Endodermal cell (in vitro differentiated cells): ENCODE measurements around the gene NAV2. TPM values are rescaled to one million over a fixed set of nuclear protein-coding genes. Genes with fewer than 3 reads are reported as not detected.

ENCODE experiments used
- DNase-seq: peaks from one replicate; pipeline ENCODE4 v3.0.0-alpha.2; 2017
- H3K27ac ChIP-seq: 2 replicates; pipeline ENCODE4 v1.5.1; 2013; ENCODE audit warnings: mild to moderate bottlenecking, low read depth, low read length, moderate library complexity
- H3K27me3 ChIP-seq: 2 replicates; pipeline ENCODE4 v1.6.1; 2013; ENCODE audit warnings: mild to moderate bottlenecking, low read length, moderate library complexity; ENCODE audit not compliant: insufficient read depth, control insufficient read depth, poor library complexity, severe bottlenecking
- H3K36me3 ChIP-seq: 2 replicates; pipeline ENCODE4 v1.7.0; 2013; ENCODE audit warnings: mild to moderate bottlenecking, low read length, moderate library complexity; ENCODE audit not compliant: control insufficient read depth, insufficient read depth
- H3K4me1 ChIP-seq: one replicate; pipeline ENCODE4 v1.7.0; 2013; ENCODE audit warnings: low read length; ENCODE audit not compliant: control insufficient read depth, insufficient read depth
- H3K4me3 ChIP-seq: 2 replicates; pipeline ENCODE4 v1.5.1; 2013; ENCODE audit warnings: mild to moderate bottlenecking, low read length, moderate library complexity
- H3K9ac ChIP-seq: 2 replicates; pipeline ENCODE4 v1.6.1; 2013; ENCODE audit warnings: mild to moderate bottlenecking, low read length, moderate library complexity; ENCODE audit not compliant: poor library complexity, severe bottlenecking; ENCODE audit errors: extremely low read depth
- H3K9me3 ChIP-seq: 2 replicates; pipeline ENCODE4 v1.6.1; 2013; ENCODE audit warnings: mild to moderate bottlenecking, low read length, moderate library complexity; ENCODE audit not compliant: control insufficient read depth
- H3K27ac Mint-ChIP-seq: 2 replicates; pipeline ENCODE4 v1.8.0; 2020; ENCODE audit warnings: mixed read lengths
- H3K27me3 Mint-ChIP-seq: 2 replicates; pipeline ENCODE4 v1.8.0; 2021; ENCODE audit warnings: mild to moderate bottlenecking, mixed read lengths; ENCODE audit not compliant: insufficient read depth
- H3K36me3 Mint-ChIP-seq: 2 replicates; pipeline ENCODE4 v1.8.0; 2020; ENCODE audit warnings: low read depth, mixed read lengths
- H3K4me1 Mint-ChIP-seq: 2 replicates; pipeline ENCODE4 v1.8.0; 2020; ENCODE audit warnings: mixed read lengths
- H3K4me3 Mint-ChIP-seq: 2 replicates; pipeline ENCODE4 v1.8.0; 2020; ENCODE audit warnings: mild to moderate bottlenecking, moderate library complexity, mixed read lengths
- H3K9me3 Mint-ChIP-seq: 2 replicates; pipeline ENCODE4 v1.8.0; 2020; ENCODE audit warnings: mild to moderate bottlenecking, mixed read lengths
- WGBS, 2 experiments: methylation state at CpG; one replicate each; pipeline versions ENCODE4 v1.1.5 to v1.1.7; 2013; ENCODE audit warnings: missing lambda C conversion rate in 2 of 2, mixed read lengths in 1 of 2; ENCODE audit not compliant: insufficient coverage in 1 of 2, insufficient read length in 1 of 2; 5-methylcytosine and 5-hydroxymethylcytosine counted together
- total RNA-seq, 2 donors: library from RNA; stranded (reverse); fragmentation: NEBNext Ultra II Directional in 1 of 2; extraction: Animal tissue kit (Norgen Biotek cat#: 25700) in 1 of 2; gene quantifications; 2 replicates in 1 of 2; 3 replicates in 1 of 2; pipeline ENCODE4 v1.2.1, GENCODE V29; 2021
- TF ChIP-seq, protein P1 (sequence below): fragments of 200-600 bp; sonication (generic); conservative IDR thresholded peaks from 2 replicates; pipeline ENCODE4 v1.5.0; 2021; ENCODE audit warnings: antibody characterized with exemption, mild to moderate bottlenecking

The NAV2 gene
- total RNA-seq, 2 donors from 2014 or later: 37.1 to 42.4 TPM

DNA sequence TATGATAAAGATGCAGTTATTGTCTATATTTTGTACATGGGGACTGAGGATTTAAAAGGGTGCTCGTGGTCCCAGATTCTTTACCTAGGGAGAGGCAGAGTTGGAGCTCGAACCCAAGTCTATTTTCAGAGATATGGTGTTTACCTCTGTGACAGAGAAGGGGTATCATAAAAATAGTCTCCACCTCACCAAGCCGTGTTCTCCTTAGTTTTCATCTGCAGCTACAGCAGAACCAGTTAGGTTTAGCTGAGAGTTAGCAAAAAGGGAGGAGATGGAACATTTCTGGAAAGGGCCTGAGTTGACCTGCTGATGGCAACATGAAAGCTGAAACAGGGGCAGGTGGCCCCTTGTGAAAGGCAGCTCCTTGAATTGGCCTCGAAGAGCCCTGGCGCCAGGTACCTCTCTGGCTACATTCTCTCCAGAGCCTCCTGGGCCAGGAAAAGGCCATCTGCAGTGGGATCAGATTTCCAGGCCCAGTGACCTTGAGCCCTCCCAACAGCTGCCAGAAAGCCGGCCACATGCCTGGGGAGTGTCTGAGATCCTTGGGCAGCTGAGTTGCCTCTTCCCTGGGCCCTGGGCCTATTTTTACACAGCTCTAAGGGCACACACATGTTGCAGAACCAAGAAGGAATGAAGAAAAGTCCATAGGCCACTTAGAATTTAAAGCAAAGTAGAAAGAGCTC lies 136.6 kb downstream of the NAV2 start:
- H3K27ac ChIP-seq: no peak overlapping the region
- WGBS, 2 experiments: 84 to 91% methylated on average over 6 of the region's 6 CpGs

DNA sequence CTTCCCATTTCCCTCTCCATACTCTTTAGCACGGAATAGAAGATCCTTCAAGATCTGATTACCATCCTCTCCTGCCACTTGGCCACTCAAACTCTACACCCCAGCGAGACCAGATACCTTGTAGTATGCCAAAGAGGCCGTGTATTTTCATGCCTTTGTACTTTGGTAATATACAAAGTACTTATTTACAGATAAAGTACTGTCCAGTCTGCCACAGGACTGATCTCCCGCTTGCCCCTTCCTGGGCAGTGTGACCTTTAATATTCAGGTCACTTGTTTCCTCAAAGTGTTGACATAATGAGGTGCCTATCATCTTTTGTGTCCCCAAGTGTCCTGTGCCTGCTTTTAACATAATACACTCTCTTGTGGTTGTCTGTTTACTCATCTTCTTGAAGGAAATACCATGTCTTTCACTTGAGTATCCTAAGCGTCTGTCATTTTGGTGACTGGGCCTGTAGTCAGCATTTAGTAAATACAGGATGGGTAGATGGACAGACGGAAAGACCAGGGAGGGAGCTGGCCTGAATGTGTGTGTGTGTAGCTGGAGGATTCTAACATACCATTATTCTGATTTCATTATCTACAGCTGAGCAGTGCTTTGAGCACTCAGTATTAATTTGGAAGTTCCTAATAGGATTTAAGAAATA lies 137.4 kb downstream of the NAV2 start:
- DNase-seq: no peak
- H3K27ac ChIP-seq: no peak overlapping the region
- H3K4me1 ChIP-seq: no peaks in the 10 kb centered on the region
- 91 to 93% methylated on average over 1 to 5 of the region's 6 CpGs for WGBS, 2 experiments
- TF ChIP-seq, protein P1, sequence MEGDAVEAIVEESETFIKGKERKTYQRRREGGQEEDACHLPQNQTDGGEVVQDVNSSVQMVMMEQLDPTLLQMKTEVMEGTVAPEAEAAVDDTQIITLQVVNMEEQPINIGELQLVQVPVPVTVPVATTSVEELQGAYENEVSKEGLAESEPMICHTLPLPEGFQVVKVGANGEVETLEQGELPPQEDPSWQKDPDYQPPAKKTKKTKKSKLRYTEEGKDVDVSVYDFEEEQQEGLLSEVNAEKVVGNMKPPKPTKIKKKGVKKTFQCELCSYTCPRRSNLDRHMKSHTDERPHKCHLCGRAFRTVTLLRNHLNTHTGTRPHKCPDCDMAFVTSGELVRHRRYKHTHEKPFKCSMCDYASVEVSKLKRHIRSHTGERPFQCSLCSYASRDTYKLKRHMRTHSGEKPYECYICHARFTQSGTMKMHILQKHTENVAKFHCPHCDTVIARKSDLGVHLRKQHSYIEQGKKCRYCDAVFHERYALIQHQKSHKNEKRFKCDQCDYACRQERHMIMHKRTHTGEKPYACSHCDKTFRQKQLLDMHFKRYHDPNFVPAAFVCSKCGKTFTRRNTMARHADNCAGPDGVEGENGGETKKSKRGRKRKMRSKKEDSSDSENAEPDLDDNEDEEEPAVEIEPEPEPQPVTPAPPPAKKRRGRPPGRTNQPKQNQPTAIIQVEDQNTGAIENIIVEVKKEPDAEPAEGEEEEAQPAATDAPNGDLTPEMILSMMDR: no peak
- H3K4me3 Mint-ChIP-seq: no peak overlapping the region
- peaks cover 4% of the 10 kb centered on the region for H3K36me3 Mint-ChIP-seq
- H3K27me3 ChIP-seq: no peaks in the 10 kb centered on the region
- H3K9me3 Mint-ChIP-seq: peaks cover 9% of the 10 kb centered on the region
- no peak overlapping the region for H3K4me3 ChIP-seq
- H3K9ac ChIP-seq: no peak overlapping the region
- no peaks in the 10 kb centered on the region for H3K27me3 Mint-ChIP-seq
- peaks cover 24% of the 10 kb centered on the region for H3K9me3 ChIP-seq
- H3K27ac Mint-ChIP-seq: no peak overlapping the region
- no peaks in the 10 kb centered on the region for H3K36me3 ChIP-seq
- no peaks in the 10 kb centered on the region for H3K4me1 Mint-ChIP-seq

More for the DNA sequence above, 136.6 kb downstream of the NAV2 start:
- Histone ChIP-seq H3K4me1 (no peaks in the 10 kb centered on the region), H3K36me3 (no peaks in the 10 kb centered on the region), H3K9ac (no peak overlapping the region), H3K9me3 (peaks cover 24% of the 10 kb centered on the region), H3K27me3 (no peaks in the 10 kb centered on the region), H3K4me3 (no peak overlapping the region)
- TF ChIP-seq, protein P1: no peak
- Mint-ChIP-seq H3K9me3 (peaks cover 9% of the 10 kb centered on the region), H3K4me3 (no peak overlapping the region), H3K27me3 (no peaks in the 10 kb centered on the region), H3K36me3 (peaks cover 4% of the 10 kb centered on the region), H3K4me1 (no peaks in the 10 kb centered on the region), H3K27ac (no peak overlapping the region)
- no peak for DNase-seq

DNA sequence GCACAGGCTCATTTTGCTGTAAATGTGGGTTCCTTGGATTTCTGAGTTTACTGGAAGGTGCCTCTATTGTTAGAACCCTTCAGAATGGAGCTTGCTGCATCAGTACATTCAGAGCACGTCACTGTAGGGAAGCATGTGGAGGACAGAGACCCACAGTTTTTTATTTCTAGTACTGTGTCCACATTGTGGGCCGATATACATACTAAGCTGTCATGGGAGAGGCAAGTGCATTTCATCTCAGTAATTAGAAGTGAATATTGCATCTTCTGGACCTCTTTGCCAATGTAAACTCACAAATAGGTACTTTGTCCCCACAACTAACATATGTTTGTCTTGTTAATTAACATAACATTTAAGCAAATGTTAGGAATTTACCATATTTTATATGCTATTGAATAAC lies 139.7 kb downstream of the NAV2 start:
- no peak for DNase-seq
- Mint-ChIP-seq H3K9me3 (peaks cover 9% of the 10 kb centered on the region), H3K36me3 (peaks cover 4% of the 10 kb centered on the region), H3K4me1 (no peaks in the 10 kb centered on the region), H3K27me3 (no peaks in the 10 kb centered on the region), H3K4me3 (no peak overlapping the region), H3K27ac (no peak overlapping the region)
- WGBS, 2 experiments: 88 to 100% methylated on average over 1 to 2 of the region's 2 CpGs
- TF ChIP-seq, protein P1: no peak
- no peak overlapping the region for H3K9ac ChIP-seq
- no peaks in the 10 kb centered on the region for H3K36me3 ChIP-seq
- H3K4me3 ChIP-seq: peak overlapping the region; percentile 65
- H3K9me3 ChIP-seq: peaks cover 24% of the 10 kb centered on the region
- H3K27ac ChIP-seq: no peak overlapping the region
- no peaks in the 10 kb centered on the region for H3K27me3 ChIP-seq
- no peaks in the 10 kb centered on the region for H3K4me1 ChIP-seq
